GM18526 (cell line): ENCODE measurements around the gene SPATA12.

Experiments
- POLR2A ChIP-seq: IDR thresholded peaks from 3 replicates; pipeline ENCODE4 v1.6.1; 2011; ENCODE audit not compliant: insufficient read length; ENCODE audit errors: extremely low read depth

SPATA12 gene

DNA sequence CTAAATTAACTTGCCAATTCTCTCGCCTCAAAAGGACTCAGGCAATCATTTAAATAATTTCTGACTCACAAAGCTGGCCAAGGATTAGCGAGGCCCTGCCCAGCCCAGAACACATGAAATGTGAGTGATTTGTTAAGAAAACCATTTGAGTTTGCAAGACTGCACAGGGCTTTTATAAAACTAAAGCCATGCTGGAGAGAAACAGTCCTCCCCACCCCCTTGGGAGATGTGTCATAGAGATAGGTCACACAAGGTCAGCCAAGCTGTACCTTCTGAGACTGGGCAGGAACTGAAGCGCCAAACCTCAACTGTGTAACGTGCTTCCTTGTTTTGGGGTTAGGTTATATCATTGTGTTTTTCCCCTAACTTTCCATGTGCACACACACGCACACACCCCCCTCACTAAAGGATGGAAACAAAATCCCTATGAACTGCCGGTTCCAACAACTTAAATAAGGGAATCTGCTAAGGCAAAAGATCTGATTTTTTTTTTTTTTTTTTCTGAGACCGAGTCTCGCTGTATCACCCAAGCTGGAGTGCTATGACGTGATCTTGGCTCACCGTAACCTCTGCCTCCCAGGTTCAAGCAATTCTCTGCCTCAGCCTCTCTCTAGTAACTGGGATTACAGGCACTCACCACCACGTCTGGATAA is 8.1 kb downstream of the SPATA12 start:
- no peak for TF ChIP-seq POLR2A

DNA sequence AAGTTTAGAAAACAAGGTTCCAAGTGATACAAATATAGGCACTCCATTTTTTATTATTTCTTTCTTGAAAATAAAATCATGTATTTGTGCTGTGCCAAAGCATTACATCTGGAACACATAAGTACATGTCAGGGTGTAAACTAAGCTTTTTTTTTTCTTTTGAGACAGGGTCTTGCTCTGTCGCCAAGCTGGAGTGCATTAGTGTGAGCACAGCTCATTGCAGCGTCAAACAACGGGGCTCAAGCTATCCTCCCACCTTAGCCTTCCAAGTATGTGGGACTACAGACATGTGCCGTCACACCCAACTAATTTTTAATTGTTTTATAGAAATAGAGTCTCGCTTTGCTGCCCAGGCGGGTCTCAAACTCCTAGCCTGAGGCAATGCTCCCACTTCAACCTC is 9.0 kb downstream of the SPATA12 start:
- TF ChIP-seq POLR2A = no peak

DNA sequence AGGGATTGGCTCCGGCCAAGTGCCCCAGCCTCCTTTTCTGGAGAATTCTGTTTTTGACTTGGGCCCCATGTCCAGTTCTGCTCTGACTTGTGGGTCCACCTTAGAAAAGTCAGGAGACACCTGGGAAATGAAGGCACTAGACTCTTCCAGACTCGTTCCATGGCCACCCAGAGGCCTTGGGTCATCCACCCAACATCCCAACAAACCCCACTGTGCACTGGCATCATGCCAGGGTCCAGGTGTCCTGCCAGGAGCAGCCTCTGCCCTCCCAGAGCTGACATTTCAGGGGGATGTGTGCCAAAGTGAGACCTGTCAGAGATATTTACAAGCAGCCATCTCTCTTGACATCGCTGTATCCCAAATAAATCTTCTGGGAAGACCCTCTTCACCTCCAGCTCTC is 13.2 kb downstream of the SPATA12 start:
- no peak for TF ChIP-seq POLR2A

DNA sequence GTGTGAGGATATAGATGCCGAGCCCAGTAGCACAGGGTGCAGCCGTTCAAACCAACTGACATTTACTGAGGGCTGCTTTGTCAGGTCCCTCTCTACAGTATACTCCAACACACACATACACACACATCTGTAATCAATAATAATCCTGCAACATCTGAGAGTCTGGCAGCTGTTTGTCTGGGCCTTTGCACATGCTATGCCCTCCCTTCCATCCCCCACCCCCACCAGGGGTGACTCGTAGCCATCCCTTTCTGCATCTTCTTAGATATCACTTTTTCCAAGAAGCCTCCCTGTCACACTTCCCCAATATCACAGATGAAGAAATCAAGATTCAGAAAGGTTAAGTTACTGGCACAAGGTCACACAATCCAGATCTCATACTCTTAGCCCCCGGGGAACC is 13.7 kb downstream of the SPATA12 start:
- no peak for TF ChIP-seq POLR2A

DNA sequence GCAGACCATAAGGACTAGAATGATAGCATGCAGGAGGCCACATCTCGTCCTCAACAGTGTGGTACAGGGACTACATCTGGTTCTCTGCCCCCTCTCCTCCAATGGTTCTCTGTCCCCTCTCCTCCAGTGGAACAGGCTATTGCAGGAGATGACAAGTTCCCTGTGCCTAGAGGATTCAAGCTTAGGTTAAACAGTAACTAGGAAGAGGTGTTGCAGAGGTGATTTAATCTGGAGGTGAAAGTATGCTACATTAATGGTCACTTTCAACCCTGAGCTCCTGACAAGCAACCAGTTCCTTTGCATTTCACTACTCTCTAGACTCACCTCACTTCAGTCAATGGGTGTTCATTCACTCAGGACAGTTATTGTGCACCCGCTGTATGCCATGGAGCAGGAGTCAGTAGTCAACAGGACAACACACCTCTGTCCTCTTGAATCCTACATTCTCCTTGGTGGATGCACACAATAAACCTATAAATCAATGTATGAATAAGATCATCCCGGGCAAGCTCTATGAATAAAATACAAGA is 16.0 kb downstream of the SPATA12 start:
- TF ChIP-seq POLR2A = no peak

DNA sequence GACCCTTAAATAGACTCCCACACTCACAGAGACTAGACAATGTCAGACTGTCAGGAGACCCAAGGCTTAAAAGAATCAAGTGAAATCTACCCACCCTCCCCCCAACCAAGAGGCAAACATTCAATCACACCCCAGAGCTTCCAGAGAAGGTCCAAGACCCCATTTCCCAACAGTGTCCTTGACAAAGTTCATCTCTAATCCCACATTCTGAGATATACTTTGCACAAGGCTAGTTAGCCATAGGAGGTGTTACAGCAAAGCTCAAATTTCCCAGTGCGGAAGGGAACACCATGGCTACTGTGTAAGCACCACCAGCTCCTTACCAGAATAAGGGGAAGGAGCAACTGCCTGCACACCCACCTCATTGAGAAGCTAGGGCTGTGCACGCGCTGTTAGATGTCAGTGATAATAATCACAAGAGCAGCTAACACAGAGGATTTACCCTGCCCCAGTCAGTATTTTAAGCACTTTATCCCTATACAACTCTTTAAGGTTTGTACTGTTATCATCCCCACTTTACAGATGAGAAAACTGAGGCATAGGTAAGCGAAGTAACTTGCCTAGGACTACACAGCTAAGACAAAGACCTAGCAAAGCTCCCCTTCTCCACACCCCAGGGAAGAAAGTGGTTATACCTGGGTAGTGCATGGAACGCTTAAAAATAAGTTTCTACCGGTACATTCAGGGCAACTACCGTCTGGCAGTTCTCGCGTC is 17.3 kb downstream of the SPATA12 start:
- TF ChIP-seq POLR2A = no peak

DNA sequence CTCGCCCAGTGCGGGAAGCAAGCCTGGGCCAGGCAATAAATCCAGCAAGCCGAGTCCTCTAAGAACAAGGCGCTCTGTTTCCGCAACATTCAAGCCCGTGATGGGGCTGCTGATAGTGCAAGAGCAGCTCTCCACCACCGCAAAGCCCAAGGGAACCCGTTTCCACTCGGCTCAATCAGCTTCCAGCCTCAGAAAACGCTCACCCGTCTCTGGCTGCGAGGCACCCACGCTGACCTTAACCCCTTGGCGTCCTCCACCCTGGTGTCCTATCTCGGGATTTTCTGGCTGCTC is 17.8 kb downstream of the SPATA12 start:
- no peak for TF ChIP-seq POLR2A

DNA sequence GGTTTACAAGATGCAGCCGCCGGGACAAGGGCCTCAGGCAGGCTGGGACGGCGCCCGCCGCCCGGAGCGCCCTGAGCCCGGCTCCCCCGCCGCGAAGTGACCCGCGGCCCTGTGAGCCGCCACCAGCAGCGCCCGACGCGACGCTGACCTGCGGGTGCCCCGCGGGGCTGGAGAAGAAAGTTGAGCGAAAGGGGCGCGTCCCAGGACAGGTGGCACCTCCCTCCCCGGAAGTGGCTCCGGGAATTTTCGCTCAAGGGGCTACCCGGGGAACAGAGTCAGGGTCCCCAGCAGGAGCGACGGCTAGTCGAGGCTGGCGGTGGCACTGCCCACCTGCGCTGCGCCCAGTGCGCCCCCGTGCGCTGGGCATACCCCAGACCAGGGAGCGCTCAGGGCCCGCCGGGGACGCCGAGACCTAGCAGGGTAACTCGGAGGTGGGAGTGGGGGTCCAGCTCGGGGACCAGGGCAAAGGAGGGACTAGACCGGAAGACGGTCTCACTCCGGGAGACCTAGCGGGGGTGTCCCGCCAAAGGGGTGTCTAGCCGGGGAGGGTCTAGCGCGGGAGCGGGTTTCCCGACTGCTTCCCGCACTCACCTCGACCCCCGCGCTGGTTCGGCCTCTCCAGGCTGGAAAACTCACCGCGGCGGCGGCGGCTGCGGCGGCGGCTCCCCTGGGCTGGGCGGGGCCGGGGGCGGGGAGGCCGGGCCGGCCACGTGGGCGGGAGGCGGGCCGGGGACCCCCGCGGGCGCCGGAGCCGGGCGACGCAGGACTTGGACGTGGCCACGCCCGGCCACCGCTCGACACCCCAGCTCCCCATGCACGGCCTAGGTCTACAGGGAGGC is 18.4 kb downstream of the SPATA12 start:
- TF ChIP-seq POLR2A = no peak

DNA sequence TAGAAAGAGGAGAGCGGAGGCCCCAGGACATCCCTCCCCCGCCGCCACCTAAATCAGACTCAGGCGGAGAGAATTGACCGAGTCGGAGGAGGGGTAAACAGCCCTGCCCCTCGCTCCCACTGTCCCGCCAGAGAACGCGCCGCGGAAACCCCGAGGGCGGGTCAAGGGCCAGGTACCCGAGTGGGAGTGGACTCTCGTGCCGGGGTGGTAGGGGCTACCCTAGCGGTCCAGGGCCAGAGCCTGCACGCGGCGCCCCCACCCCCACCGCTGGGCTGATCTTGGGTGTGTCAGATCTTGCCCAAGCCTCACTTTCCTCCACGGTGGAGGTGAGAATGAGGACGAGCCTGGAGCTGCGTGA is 19.0 kb downstream of the SPATA12 start:
- TF ChIP-seq POLR2A = no peak

DNA sequence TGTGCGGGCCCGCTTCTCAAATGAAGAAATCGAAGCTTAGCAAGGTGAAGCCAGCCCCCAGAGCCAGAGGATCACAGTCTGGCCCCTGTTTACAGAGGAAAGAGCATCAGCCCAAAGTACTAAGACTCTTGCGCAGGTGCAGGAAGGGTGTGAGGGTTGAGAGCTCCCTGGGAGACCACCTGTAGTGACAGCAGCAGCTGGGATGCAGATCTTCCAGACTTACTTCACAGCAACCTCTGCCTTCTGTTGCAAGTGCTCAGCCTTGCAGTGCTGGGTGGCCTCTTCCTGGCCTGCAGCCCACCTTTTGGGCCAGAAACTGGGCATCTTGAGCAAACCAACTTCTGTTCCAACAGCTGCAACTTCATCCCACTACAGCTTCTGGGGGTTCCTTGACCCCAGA is 19.7 kb downstream of the SPATA12 start:
- TF ChIP-seq POLR2A = no peak

DNA sequence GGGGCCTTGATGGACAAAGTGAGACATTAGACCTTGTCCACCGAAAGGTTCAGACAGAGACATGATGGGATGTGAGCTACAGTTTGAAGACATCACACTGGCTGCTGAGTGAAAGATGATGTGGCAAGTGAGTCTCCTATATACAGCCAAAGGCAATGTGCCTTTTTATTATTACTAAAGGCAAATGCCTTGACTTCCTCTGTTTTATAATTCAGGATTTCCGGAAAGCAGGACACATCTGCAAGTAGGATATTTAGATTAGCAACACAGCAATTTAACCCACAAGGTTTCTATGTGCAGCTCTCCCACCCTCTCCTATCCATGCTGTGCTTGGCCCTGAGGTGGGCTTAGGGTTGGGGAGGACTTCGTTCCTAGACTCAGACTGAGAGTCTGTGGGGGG is 20.7 kb downstream of the SPATA12 start:
- no peak for TF ChIP-seq POLR2A

DNA sequence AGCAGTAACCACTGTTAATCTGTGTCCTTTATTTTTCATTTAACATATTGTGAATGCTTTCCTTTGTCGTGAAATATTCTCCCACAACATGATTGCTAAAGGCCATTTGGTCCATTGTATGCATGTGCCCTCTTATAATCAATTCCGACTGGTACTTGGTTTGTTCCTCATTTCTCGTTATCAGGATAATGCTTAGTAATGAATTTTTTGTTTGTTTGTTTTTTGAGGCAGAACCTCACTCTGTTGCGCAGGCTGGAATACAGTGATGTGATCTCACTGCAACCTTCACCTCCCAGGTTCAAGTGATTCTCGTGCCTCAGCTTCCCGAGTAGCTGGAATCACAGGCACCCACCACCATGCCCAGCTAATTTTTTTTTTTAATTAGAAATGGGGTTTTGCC is 22.0 kb downstream of the SPATA12 start:
- no peak for TF ChIP-seq POLR2A

DNA sequence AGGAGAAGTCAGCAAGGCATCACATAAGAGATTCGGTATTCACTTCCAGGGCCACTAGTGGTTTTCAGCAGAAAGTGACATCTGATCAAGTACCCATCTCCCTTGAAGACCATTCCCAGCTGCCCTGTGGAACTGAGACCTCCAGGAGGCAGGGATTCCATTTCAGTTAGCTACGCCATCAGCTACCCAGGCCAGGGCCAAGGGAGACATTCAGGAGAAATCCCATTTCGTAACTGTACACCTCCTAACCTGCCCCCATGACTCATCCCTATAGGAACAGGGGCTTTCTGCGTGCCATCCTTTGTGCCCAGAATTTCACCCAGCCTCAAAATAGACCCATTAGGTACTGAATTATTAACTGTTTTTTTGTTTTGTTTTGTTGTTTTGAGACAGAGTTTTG is 24.7 kb downstream of the SPATA12 start:
- no peak for TF ChIP-seq POLR2A

DNA sequence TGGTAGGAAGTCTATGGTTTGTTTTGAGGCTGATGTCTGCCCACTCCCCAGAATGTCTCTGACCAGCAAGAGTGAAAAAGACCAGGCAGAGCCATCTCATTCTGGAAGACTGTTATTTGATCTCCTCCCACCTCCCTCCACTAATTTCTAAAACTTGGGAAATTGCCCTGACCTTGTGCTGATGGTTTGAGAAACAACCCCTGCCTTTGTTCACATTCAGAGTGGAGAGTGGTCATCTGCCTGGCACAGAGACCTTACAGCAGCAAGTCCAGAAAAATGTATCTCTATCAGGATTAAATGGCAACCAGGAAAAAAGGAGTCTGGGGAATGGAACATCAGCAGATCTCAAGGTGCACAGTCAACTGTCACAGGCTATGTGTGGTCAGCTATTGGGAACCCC is 25.7 kb downstream of the SPATA12 start:
- TF ChIP-seq POLR2A = no peak

DNA sequence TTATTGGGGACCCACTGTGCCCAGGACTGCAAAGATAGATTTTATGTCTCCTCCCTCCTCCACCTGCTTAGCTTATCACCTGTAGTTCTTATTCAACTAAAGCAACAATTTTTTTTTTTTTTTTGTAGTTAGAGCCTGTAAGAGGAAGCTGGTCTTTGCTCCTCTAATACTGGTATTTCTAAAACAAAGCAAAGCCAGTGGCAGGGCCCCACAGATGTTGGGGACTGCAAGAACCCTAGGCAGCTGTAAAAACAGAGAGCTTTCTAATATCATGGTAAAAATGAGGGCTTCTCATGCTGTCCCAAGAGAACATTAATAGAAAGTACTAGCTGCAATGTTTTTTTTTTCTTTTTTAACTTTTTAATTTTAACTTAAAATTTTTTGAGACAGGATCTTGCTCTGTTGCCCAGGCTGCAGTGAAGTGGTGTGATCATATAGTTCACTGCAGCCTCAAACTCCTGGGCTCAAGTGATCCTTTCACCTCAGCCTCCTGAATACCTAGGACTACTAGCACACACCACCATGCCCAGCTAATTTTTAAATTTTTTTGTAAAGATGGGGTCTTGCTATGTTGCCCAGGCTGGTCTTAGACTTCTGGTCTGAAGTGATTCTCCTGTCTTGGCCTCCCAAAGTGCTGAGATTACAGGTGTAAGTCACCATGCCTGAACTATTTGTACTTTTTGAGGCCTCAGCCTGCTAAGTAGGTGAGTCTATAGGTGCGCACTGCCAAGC is 27.1 kb downstream of the SPATA12 start:
- TF ChIP-seq POLR2A = no peak

DNA sequence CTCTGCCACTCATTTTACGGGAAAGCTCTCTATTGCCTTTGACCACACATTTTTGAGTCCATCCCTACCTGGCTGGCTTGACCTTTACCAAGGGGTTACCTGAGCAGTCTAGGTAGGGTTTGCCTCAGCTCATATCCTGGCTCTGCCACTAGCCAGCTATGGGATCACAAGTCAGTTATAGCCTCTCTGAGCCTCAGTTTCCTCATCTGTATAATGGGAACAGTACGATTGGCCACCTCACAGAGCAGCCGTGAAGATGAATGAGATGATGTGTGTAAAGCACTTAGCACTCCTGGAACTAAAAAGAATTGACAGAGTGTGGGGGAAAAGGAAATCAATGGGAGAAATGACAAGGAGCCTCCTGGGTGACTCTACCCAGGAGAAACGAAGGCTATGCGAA is 28.0 kb downstream of the SPATA12 start:
- no peak for TF ChIP-seq POLR2A

DNA sequence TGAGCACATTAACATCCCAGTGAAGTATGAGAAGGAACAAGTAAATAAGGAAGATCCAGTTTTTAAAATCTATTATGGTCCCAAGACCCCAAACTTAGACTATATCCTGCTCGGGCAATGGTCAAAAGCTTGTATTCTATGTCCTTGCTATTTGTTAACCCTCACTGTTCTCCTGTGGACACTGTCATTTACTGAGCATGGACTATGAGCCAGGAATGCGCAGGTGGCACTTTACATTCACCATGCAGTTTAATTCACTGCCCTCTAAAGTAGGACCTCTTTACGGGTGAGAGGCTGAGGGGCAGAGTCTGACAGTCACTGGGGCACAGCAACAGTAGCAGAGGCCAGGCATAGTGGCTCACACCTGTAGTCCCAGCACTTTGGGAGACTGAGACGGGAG is 28.6 kb downstream of the SPATA12 start:
- TF ChIP-seq POLR2A = no peak
